Dedifferentiated amniotic fluid mesenchymal stem cell (primary cell): ENCODE data around the gene PCBP3.
"Not testable (repeated sequence)": the region's sequence is repeated elsewhere in the genome, so short reads cannot be mapped to it uniquely, and the experiment has no call there.

ENCODE experiments used
- DNase-seq: peaks from one replicate; pipeline ENCODE4 v3.0.0-alpha.2; 2016; ENCODE audit errors: extremely low spot score

PCBP3 gene

DNA sequence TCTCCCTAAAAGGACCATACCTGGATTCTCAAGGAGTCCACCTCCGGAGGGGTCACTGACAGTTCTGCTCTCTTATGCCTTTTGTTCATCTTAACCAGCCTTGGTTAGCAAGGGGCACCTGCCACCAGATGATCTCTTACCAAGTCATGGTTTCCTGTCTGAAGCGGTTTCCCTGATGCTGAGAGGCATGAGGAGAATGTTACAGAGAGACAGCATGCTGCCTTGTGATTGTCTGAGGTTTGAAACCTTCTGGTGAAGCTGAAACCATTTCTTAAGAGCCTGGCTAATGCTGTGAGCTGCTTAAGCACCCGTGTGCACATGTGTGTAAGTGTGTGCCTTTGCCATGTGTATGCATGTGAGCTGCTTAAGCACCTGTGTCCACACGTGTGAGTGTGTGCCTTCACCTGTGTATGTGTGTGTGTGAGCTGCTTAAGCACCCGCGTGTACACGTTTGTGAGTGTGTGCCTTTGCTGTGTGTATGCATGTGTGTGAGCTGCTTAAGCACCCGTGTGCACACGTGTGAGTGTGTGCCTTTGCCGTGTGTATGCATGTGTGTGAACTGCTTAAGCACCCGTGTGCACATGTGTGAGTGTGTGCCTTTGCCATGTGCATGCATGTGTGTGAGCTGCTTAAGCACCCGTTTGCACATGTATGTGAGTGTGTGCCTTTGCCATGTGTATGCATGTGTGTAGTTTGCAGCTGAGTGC lies 201.7 kb downstream of the PCBP3 start:
- DNase-seq, result no peak

DNA sequence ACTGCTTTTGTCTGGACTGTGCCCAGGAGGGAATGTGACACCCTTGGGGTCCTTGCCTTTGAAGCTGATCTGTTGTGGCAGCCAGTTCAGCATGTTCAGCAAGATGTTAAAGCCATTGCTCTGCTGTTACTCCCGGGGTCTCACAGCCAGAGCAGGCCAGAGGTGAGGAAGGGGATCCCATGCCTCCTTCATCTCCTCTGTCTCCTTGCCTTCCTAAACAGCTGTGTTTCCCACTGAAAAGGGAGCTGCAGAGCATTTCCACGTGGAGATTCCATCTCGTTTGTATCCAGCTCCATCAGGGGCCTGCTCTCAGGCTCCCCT lies 202.2 kb downstream of the PCBP3 start:
- DNase-seq, result no peak

GRCh38 chr21:45846373-45847160 lies 203.0 kb downstream of the PCBP3 start:
- DNase-seq, result no peak

- DNase-seq, result no peak
Measured at GRCh38 chr21:45847870-45848269, 204.3 kb downstream of the PCBP3 start.

DNA sequence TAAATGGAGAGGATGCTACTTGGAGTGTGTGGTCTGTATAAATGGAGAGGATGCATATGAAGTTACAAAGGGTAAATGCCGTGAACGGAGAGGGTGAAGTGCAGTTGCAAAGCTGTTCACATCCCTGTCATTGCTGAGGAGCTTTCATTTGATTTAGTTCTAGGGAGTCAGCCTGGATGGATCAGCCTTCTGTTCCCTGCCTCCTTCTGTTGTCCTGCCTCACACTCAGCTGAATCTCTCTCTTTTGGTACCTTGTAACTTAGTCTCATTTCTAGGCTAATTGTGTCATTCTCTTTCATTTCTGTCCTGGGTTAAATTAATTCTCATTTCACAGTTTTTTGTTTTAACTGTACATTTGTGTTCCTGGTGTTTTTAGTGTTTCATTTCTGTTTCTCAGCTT lies 204.8 kb downstream of the PCBP3 start:
- no peak for DNase-seq

DNA sequence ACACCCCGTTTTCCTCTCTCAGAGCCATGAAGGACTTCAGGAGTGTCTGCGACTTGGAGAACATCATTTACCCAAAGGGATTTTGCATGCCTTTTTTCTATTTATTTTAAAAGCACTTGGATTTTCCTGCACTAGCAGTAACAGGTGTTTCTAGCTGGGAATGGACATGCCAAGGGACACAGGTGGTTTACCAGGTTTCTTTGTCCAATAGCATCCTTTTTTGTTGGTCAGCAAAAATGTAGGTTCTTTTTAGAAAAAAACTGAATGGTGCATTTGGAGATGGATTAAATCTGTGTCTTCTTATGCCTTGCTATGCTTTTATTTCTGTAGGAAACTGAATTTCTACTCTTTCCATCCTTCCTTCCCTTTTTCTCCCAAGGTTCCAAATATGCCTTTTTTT lies 205.3 kb downstream of the PCBP3 start:
- DNase-seq, result no peak

DNA sequence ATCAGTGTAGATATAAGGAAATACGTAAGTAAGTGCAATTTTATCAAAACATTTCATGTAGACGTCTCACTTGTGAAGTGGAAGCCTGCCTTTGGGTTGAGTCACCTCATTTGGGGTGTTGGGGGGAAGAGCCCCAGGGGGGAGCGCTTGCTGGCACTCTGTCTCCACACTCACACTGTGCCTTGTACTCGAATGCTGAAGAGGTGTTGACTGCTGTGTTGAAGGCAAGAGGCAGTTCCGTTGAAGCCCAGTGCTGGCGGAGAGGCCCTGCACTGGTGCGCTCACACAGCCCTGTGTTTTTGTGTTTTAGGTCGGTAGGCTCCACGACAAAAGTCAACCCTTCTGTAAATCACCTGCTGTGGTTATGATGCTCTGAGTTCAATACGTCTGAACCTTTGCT lies 206.1 kb downstream of the PCBP3 start:
- DNase-seq, result no peak

DNA sequence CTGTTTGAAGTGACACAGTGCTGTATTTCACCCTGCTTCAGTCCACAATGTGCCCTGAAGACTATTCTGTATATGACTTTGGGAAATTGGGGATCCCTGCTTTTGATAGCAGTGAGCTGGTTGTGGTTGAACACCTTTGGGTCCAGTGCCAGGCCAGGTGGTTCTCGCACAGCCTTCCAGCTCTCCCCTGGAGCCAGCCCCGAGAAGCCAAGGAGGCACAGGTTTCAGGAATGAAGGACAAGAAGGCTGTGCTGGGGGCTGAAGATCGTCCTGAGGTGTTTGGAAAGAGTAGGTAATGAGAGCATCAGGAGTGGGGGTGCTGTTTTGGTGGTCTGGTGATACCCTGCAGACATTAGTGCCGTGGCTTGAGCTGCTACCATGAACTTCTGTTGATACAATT lies 206.7 kb downstream of the PCBP3 start:
- no peak for DNase-seq

DNA sequence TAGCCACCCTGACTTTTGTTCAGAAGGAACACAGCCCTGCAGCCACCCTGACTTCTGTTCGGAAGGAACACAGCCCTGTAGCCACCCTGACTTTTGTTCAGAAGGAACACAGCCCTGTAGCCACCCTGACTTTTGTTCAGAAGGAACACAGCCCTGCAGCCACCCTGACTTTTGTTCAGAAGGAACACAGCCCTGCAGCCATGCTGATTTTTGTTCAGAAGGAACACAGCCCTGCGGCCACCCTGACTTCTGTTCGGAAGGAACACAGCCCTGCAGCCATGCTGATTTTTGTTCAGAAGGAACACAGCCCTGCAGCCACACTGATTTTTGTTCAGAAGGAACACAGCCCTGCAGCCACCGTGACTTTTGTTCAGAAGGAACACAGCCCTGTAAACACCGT lies 208.9 kb downstream of the PCBP3 start:
- DNase-seq, result not testable (repeated sequence)

GRCh38 chr21:45852886-45853400 lies 209.4 kb downstream of the PCBP3 start:
- DNase-seq, result no peak

DNA sequence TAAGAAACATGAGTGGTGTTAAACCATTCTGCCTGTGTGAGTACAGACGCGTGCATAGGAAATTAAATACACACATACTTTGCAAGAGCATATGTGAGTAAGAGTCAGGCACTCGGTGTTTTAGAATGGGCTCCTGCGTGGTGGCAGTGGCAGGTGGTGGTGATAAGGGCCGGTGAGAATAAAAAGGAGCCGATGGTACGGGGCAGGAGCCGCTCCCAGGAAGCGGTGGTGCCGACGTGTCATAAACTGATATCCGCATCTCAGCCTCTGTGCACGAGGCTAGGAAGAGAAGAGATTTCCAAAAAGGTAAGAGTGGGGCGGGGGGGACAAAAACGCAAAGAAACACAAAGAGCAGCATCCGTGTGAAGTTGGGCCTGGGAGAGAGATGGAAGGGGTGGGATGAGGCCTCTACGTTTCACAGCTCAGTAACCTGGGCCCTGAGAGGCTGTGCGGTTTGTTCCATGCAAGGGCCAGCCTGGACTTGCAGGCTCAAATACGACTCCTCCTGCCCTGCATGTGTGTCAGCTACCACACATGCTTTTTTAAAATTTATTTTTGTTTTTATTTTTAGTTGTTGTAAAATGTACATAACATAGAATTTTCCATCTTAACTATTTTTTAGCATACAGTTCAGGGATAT lies 210.3 kb downstream of the PCBP3 start:
- DNase-seq, result no peak

DNA sequence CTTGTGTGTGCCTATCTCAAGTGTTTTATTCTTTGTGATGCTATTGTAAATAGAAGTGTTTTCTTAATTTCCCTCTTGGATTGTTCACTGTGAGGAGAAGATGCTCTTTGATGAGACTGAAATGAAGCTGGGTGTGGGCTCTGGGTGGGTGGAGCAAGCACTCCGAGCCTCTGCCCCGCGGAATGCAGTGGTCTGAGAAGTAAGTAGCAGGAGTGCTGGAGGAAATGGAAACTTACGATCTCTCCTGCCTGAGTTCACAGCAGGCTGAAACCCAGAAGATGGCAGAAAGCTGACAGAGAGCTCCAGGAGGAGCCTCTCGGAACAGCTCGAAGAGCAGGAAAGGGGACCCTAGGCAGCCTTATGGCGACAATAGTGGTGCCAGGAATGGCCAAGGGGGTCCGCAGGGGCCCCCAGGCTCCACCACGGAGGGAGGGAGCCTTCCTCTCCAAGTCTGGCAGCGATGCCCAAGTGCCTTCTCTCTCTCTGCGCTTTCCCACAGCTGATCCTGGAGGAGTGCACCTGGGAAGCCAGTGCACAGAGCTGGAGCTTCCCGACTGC lies 211.2 kb downstream of the PCBP3 start:
- DNase-seq, result no peak

GRCh38 chr21:45855248-45855811 lies 211.8 kb downstream of the PCBP3 start:
- no peak for DNase-seq

DNA sequence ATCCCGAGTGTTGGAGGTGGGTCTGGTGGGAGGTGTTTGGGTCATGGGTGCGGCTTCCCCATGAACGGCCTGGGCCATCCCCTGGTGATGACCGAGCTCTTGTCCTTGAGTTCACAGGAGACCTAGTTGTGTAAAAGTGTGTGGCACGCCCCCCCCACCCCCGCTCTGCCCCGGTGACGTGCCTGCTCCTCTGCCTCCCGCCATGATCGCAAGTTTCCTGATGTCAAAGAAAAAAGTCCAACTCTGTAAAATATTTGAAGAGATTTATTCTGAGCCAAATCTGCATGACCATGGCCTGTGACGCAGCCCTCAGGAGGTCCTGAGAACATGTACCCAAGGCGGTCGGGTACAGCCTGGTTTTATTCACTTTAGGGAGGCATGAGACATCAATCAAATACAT lies 212.9 kb downstream of the PCBP3 start:
- DNase-seq, result no peak

GRCh38 chr21:45856906-45857305 lies 213.4 kb downstream of the PCBP3 start:
- DNase-seq, result no peak

DNA sequence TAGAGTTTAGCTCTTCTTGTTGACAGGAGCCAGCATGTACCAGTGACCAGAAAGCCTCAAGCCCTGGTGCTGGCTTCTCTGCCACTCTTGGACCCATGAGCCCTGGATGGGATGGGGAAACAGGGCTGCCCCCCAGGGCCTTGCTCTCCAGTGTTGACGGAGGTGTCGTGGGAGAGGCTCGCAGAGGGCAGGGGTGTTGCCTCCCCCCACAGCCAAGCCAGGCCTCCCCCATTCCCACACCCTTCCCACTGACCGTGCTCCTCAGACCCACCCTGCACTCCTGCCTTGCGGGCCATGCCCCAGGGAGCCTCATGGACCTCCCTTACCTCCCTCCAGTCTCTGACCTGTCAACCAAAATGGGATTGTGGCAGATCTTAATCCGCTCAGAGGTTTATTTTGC lies 214.2 kb downstream of the PCBP3 start:
- no peak for DNase-seq

- no peak for DNase-seq
Measured at GRCh38 chr21:45858180-45858579, 214.7 kb downstream of the PCBP3 start.

GRCh38 chr21:45859041-45859761 lies 215.7 kb downstream of the PCBP3 start:
- no peak for DNase-seq

DNA sequence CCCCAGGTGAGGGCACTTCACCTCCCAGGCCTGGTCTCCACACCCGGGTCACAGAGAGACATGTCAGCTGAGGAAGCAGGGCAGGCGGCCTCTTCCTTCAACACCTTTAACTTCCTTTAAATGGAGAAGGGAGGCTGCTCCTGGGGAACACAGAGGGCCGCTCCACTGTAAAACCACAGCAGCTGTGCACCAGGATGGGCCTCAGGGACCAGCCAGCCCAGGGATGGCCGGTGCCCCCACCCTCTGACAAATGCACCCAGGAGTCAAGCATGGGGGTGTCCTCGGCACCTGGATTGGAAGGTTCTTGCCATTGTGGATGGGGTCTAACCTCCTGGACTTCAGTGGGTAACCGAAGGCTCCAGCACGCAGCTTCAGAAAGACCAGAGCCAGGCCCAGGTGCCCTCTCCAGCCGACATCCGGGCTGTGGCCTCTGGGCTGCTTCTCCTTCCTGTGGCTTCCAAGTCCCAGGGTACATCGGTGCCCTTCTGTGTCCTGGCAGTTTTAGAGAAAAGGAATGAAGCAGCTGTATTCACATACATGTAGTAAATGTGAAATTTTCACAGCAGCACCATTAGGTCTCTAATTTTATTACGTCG lies 216.3 kb downstream of the PCBP3 start:
- no peak for DNase-seq

DNA sequence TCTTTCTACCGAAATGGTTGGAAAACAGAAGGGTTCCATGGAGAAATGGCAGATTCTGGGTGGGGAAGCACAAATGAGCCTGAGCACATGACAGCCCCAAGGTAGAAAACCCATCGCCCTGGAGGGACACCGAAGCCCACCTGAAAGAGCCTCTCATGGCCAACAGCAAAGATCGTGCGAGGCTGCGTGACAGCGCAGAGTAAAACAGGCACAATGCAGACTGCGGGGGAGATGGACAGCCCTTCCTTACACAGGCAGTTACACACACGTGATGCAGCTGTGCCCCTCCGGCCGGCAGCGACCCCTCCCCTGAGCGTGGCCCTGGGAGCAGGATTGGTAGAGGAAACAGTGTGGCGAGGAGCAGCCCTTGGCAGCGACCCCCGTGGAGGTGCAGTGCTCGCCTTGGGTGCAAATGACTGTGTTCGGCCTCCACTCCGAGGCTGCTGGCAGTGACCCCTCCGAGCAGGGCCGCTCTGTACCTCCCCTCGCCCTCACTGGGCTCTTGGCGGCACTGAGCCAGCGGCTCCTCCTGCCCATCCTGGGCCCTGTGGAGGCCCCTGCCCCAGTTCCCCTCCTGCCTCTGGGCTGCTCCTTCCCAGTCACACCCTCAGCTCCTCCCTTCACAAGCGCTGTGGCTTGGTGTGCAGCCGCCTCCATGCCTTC lies 217.1 kb downstream of the PCBP3 start:
- no peak for DNase-seq
